Choroid plexus epithelial cell (primary cell): ENCODE data around the gene VPS41.

Experiments used
- DNase-seq: peaks from one replicate; pipeline ENCODE4 v3.0.0-alpha.2; 2010; ENCODE audit warnings: low read depth
- H3K4me3 ChIP-seq: 2 replicates; pipeline ENCODE4 v1.5.1; 2011; ENCODE audit warnings: low read depth, mild to moderate bottlenecking, control low read depth, low read length, moderate library complexity
- CTCF ChIP-seq: conservative IDR thresholded peaks from 2 replicates; pipeline ENCODE4 v1.5.1; 2011; ENCODE audit warnings: low read depth, mild to moderate bottlenecking, control low read depth, inconsistent platforms, low read length, moderate library complexity

Gene VPS41

DNA sequence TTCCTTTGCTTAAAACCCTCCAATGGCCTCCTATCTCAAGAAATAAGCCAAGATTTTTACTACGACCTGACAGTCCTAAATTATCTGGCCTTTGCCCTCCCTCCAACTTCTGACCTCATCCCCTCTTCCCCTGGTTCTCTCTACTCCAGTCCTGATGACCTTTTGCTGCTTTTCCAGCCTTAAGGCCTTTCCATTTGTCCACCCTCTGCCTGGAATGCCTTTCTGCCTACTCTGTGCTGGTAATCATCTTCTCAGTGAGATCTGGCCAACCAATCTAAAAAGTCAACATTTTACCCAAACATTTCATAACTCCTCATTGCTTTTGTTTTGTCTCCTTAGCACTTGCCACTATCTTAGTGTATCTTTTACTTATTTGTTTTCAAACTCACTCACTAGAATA, 75.7 kb downstream of the VPS41 start:
- no peak for TF ChIP-seq CTCF

DNA sequence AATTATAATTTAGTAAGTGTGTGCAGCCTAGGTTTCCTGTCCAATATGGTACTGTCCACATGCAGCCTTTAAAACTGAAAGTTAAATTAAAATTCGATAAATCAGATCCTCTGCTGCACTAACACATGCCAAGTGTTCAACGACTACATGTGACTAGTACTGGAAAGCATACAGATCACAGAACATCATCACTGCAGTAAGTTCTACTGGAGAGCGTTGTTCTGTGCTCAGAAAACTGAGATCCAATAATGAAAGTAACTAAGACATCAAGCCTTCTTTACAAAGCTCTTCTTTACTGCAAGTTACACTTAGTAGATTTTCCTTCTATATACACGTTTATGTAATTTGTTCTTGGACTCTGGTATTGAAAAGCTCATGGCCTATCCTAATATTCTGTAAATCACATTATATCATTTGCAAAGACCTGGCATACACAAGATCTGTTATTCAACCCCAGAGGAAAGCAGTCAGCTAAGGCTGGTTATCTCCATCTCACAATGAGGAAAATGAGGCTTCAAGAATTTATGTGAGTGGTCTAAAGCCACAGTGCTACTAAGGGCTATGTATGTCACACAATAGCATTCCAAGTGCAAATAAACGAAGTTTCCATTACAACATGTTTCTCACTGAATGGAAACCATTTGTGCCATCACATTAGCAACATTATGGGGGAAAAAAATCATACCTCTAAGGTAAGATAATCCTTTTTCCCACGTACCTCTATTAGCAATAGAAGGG, 77.6 kb downstream of the VPS41 start:
- peak; percentile 13 for DNase-seq
- H3K4me3 ChIP-seq: no peak overlapping the region
- TF ChIP-seq CTCF: no peak

More for the DNA sequence above, 75.7 kb downstream of the VPS41 start:
- no peak overlapping the region for H3K4me3 ChIP-seq
- DNase-seq: no peak

DNA sequence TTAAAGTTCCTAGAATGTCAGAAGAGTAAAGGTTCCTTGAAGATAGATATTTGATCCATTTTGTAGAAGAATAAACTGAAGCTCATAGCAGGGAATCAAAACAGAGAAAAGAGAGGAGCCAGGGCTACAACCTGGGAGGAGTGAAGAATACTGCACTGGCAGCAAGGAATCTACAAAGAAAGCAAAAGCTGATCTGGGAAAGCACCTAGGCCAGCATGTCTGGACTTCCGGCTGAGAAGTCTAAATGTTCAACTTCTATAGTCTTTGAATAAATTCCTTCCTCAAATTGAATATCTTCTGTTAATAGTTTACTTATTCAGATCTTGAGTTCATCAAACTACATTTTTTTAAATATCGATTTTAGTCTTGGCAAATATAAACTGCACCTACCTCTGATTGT, 78.2 kb downstream of the VPS41 start:
- no peak for TF ChIP-seq CTCF

GRCh38 chr7:38829488-38830165, 79.4 kb downstream of the VPS41 start:
- TF ChIP-seq CTCF: no peak
- no peak for DNase-seq
- no peak overlapping the region for H3K4me3 ChIP-seq

More for the DNA sequence above, 78.2 kb downstream of the VPS41 start:
- no peak for DNase-seq
- H3K4me3 ChIP-seq: no peak overlapping the region

DNA sequence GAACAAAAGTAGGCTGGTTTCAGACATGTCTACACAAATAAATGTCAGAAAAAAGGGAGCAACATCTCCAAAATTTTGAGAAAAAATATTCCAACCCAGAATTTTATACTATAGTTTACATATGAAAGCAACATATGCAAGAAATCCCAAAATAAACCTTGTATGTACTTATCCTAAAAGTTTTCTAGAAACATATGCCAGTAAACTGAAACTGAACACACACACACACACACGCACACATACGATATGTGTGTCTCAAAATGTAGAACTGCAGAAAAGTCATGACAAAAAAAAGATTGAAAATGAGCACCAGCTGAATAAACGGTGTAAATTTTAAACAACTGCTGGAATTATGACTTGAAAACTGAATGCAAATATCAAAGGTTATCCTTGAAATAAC, 81.0 kb downstream of the VPS41 start:
- no peak overlapping the region for H3K4me3 ChIP-seq
- TF ChIP-seq CTCF: no peak

DNA sequence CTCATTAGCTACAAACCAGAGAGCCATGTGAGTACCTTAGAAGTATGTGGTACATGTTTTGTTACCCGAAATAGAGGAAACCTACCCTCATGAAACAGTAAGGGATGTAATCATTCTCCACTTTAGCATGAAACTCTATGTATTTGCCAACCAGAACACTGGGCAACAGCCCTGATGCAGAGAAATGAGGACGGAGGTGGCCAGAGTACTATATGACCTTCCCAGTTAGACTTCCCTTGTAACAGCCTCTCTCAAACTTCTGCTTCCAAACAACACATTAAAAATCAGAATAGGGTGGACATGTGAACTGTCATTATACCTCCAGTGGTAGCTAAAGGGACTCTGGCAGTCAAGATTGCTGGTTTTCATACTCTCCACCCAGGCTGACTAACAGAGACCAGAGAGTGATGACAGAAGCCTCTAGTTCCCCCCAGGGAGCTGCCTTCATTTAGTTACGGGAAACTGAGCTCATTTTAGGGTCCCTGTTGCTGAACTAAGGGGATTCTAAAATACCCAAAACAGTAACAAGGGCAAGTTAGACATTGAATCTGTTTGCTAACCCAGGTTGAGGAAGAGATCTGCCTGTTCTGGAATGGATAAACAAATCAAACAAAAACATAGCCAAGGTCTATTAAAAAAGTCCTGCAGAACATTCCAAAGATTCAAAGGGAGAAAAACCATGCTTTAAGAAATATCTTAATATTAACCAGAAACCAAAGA, 83.1 kb downstream of the VPS41 start:
- peak; percentile 27 for DNase-seq
- H3K4me3 ChIP-seq: no peak overlapping the region
- no peak for TF ChIP-seq CTCF

More for the DNA sequence above, 81.0 kb downstream of the VPS41 start:
- DNase-seq: no peak
